HEK293 (cell line): ENCODE data around the gene OSCP1.

Experiments used
- BCL6B ChIP-seq: fragments of 450-650 bp; formaldehyde crosslinking; IDR thresholded peaks from 2 replicates; pipeline ENCODE4 v1.5.1; 2017; ENCODE audit warnings: missing biosample characterization, missing genetic modification characterization
- EGR2 ChIP-seq: fragments of 450-650 bp; formaldehyde crosslinking; IDR thresholded peaks from 2 replicates; pipeline ENCODE4 v1.5.1; 2016; ENCODE audit warnings: low read depth, missing biosample characterization, missing genetic modification characterization
- FEZF1 ChIP-seq: fragments of 450-650 bp; formaldehyde crosslinking; IDR thresholded peaks from 2 replicates; pipeline ENCODE4 v1.5.1; 2016; ENCODE audit warnings: missing biosample characterization, missing genetic modification characterization
- GLIS1 ChIP-seq: fragments of 450-650 bp; formaldehyde crosslinking; IDR thresholded peaks from 2 replicates; pipeline ENCODE4 v1.5.1; 2016; ENCODE audit warnings: missing biosample characterization, missing genetic modification characterization
- GLIS2 ChIP-seq: fragments of 450-650 bp; formaldehyde crosslinking; IDR thresholded peaks from 2 replicates; pipeline ENCODE4 v1.5.1; 2016; ENCODE audit warnings: missing biosample characterization, missing genetic modification characterization
- HOXC10 ChIP-seq: sonication (generic); formaldehyde crosslinking; IDR thresholded peaks from 2 replicates; pipeline ENCODE4 v1.8.1; 2023; ENCODE audit warnings: mild to moderate bottlenecking, missing genetic modification reagents
- KLF7 ChIP-seq: fragments of 450-650 bp; formaldehyde crosslinking; IDR thresholded peaks from 2 replicates; pipeline ENCODE4 v1.5.1; 2016; ENCODE audit warnings: missing biosample characterization, missing genetic modification characterization, borderline replicate concordance
- KLF8 ChIP-seq: fragments of 450-650 bp; formaldehyde crosslinking; IDR thresholded peaks from 2 replicates; pipeline ENCODE4 v1.5.1; 2016; ENCODE audit warnings: missing biosample characterization, missing genetic modification characterization
- KLF9 ChIP-seq: fragments of 450-650 bp; formaldehyde crosslinking; IDR thresholded peaks from 2 replicates; pipeline ENCODE4 v1.5.1; 2016; ENCODE audit warnings: missing biosample characterization, missing genetic modification characterization, low read depth
- OVOL3 ChIP-seq: fragments of 450-650 bp; formaldehyde crosslinking; IDR thresholded peaks from 2 replicates; pipeline ENCODE4 v1.5.1; 2016; ENCODE audit warnings: missing biosample characterization, missing genetic modification characterization
- PATZ1 ChIP-seq: fragments of 450-650 bp; formaldehyde crosslinking; IDR thresholded peaks from 2 replicates; pipeline ENCODE4 v1.5.1; 2016; ENCODE audit warnings: missing biosample characterization, missing genetic modification characterization
- PRDM1 ChIP-seq: fragments of 450-650 bp; formaldehyde crosslinking; IDR thresholded peaks from 2 replicates; pipeline ENCODE4; 2016; ENCODE audit warnings: missing biosample characterization, missing genetic modification characterization
- SP2 ChIP-seq: fragments of 450-650 bp; formaldehyde crosslinking; IDR thresholded peaks from 2 replicates; pipeline ENCODE4 v1.5.1; 2016; ENCODE audit warnings: missing biosample characterization, missing genetic modification characterization
- YY1 ChIP-seq: fragments of 450-650 bp; formaldehyde crosslinking; IDR thresholded peaks from 2 replicates; pipeline ENCODE4 v1.5.1; 2018; ENCODE audit warnings: missing biosample characterization, missing genetic modification characterization
- ZBTB11 ChIP-seq: fragments of 450-650 bp; formaldehyde crosslinking; conservative IDR thresholded peaks from 2 replicates; pipeline ENCODE4 v1.5.1; 2016; ENCODE audit warnings: low read depth, missing biosample characterization, missing genetic modification characterization
- ZBTB26 ChIP-seq: fragments of 450-650 bp; formaldehyde crosslinking; optimal IDR thresholded peaks from 2 replicates; pipeline ENCODE3; 2016; ENCODE audit warnings: missing biosample characterization, mild to moderate bottlenecking, missing genetic modification characterization
- ZNF26 ChIP-seq: fragments of 450-650 bp; formaldehyde crosslinking; IDR thresholded peaks from 2 replicates; pipeline ENCODE4 v1.5.1; 2016; ENCODE audit warnings: missing biosample characterization, missing genetic modification characterization
- ZNF324 ChIP-seq: fragments of 450-650 bp; formaldehyde crosslinking; IDR thresholded peaks from 2 replicates; pipeline ENCODE4 v1.5.1; 2016; ENCODE audit warnings: missing biosample characterization, missing genetic modification characterization
- ZNF501 ChIP-seq: fragments of 450-650 bp; formaldehyde crosslinking; IDR thresholded peaks from 2 replicates; pipeline ENCODE4 v1.5.1; 2016; ENCODE audit warnings: missing biosample characterization, missing genetic modification characterization
- ZNF518A ChIP-seq: fragments of 450-650 bp; formaldehyde crosslinking; conservative IDR thresholded peaks from 2 replicates; pipeline ENCODE4 v1.5.1; 2016; ENCODE audit warnings: low read depth, missing biosample characterization, missing genetic modification characterization
- ZNF600 ChIP-seq: fragments of 450-650 bp; formaldehyde crosslinking; IDR thresholded peaks from 2 replicates; pipeline ENCODE4 v1.5.1; 2016; ENCODE audit warnings: missing biosample characterization, missing genetic modification characterization
- ZNF677 ChIP-seq: fragments of 450-650 bp; IDR thresholded peaks from 2 replicates; pipeline ENCODE4 v1.5.0; 2018; ENCODE audit warnings: missing biosample characterization, mild to moderate bottlenecking, missing genetic modification characterization, moderate library complexity
- ZNF76 ChIP-seq: fragments of 450-650 bp; formaldehyde crosslinking; IDR thresholded peaks from 2 replicates; pipeline ENCODE4; 2016; ENCODE audit warnings: low read depth, missing biosample characterization, missing genetic modification characterization, borderline replicate concordance

Gene OSCP1

GRCh38 chr1:36385410-36386264 is 64.6 kb downstream of the OSCP1 start, which contains the start of gene STK40 (continued):
- TF ChIP-seq ZBTB11 (tag by site-specific recombination) (peak; percentile 33; the same call in 1 of the 2 replicates), EGR2 (tag by site-specific recombination) (0 out of 2 replicates have a peak, but pooled peaks have one; percentile 5), KLF7 (tag by site-specific recombination) (peak; percentile 77), SP2 (peak; percentile 97), KLF9 (tag by site-specific recombination) (peak; percentile 22; the same call in 1 of the 2 replicates), GLIS2 (tag by site-specific recombination) (peak; percentile 50), ZBTB26 (peak; percentile 46), ZNF26 (tag by site-specific recombination) (no peak), PRDM1 (no peak), BCL6B (tag by site-specific recombination) (no peak), GLIS1 (tag by site-specific recombination) (peak; percentile 14; the same call in 1 of the 2 replicates), PATZ1 (tag by site-specific recombination) (peak; percentile 46; the same call in 1 of the 2 replicates), ZNF501 (tag by site-specific recombination) (no peak), OVOL3 (tag by site-specific recombination) (peak; percentile 79), KLF8 (tag by site-specific recombination) (peak; percentile 81), ZNF677 (0 out of 2 replicates have a peak, but pooled peaks have one; percentile 22), ZNF600 (tag by site-specific recombination) (no peak; the same call in none of the 2 replicates), ZNF518A (tag by site-specific recombination) (no peak), FEZF1 (tag by site-specific recombination) (peak; percentile 24; the same call in 1 of the 2 replicates), YY1 (tag by site-specific recombination) (peak; percentile 93), ZNF324 (tag by site-specific recombination) (0 out of 2 replicates have a peak, but pooled peaks have one; percentile 37), HOXC10 (CRISPR knock-in tag) (no peak), ZNF76 (tag by site-specific recombination) (peak; percentile 88)
- TF ChIP-seq, all 188 proteins: peak for 28
